HAP-1 (cell line): ENCODE measurements around the gene ARVCF.
A peak's percentile ranks its signal among the peaks of the same experiment; 100 is the strongest.

Experiments used
- DNase-seq, 2 experiments: peaks; one replicate each; pipeline ENCODE4 v3.0.0-alpha.2; 2016 to 2020; ENCODE audit warnings: low spot score in 2 of 2
- H3K27me3 ChIP-seq: fragments of 250-450 bp; sonication (Bioruptor Pico); 2 replicates; pipeline ENCODE4 v1.5.1; 2020; ENCODE audit warnings: low read depth, mild to moderate bottlenecking, moderate library complexity
- H3K36me3 ChIP-seq: fragments of 250-450 bp; sonication (Bioruptor Pico); replicated peaks from 2 replicates; pipeline ENCODE4 v1.5.1; 2020; ENCODE audit warnings: mild to moderate bottlenecking
- H3K4me1 ChIP-seq: fragments of 250-450 bp; sonication (Bioruptor Pico); 2 replicates; pipeline ENCODE4 v1.5.1; 2020; ENCODE audit warnings: mild to moderate bottlenecking
- H3K4me3 ChIP-seq: fragments of 250-450 bp; sonication (Bioruptor Pico); 2 replicates; pipeline ENCODE4 v1.5.1; 2020; ENCODE audit warnings: mild to moderate bottlenecking, moderate library complexity
- H3K9me3 ChIP-seq: fragments of 250-450 bp; sonication (Bioruptor Pico); 2 replicates; pipeline ENCODE4 v1.5.1; 2020; ENCODE audit warnings: mild to moderate bottlenecking, moderate library complexity
- in situ Hi-C: fragments of 300-500 bp; cut with MboI; formaldehyde crosslinking; loops from 3 replicates; pipeline ENCODE4 v1.14.3; 2020; ENCODE audit warnings: low sequenced_read_pairs, inconsistent platforms, mixed read lengths

Gene ARVCF

GRCh38 chr22:20021196-20022181 lies 4.9 kb upstream of the ARVCF start:
- Histone ChIP-seq H3K36me3 (no peaks in the 10 kb centered on the region), H3K27me3 (no peaks in the 10 kb centered on the region), H3K9me3 (no peaks in the 10 kb centered on the region; the same call in 1 of the 2 replicates), H3K4me1 (peaks cover 11% of the 10 kb centered on the region), H3K4me3 (peak overlapping the region; percentile 91)
- in situ Hi-C loops: no loop called here
- peak in 1 of 2 experiments; percentile 42 for DNase-seq

GRCh38 chr22:20020533-20021195 lies 4.0 kb upstream of the ARVCF start, which contains the start of gene TANGO2:
Gene TANGO2, plus strand, starts transcription at chr22:20021110. Its CDS starts 15,689 bp downstream, at chr22:20036799.
- H3K9me3 ChIP-seq: no peaks in the 10 kb centered on the region; the same call in 1 of the 2 replicates
- H3K4me1 ChIP-seq: peaks cover 11% of the 10 kb centered on the region
- no peaks in the 10 kb centered on the region for H3K27me3 ChIP-seq
- in situ Hi-C loops: no loop called here
- H3K4me3 ChIP-seq: peak within 1 kb of the TSS; percentile 91
- no peaks in the 10 kb centered on the region for H3K36me3 ChIP-seq
- peak; percentile 80 to 93 for DNase-seq

DNA sequence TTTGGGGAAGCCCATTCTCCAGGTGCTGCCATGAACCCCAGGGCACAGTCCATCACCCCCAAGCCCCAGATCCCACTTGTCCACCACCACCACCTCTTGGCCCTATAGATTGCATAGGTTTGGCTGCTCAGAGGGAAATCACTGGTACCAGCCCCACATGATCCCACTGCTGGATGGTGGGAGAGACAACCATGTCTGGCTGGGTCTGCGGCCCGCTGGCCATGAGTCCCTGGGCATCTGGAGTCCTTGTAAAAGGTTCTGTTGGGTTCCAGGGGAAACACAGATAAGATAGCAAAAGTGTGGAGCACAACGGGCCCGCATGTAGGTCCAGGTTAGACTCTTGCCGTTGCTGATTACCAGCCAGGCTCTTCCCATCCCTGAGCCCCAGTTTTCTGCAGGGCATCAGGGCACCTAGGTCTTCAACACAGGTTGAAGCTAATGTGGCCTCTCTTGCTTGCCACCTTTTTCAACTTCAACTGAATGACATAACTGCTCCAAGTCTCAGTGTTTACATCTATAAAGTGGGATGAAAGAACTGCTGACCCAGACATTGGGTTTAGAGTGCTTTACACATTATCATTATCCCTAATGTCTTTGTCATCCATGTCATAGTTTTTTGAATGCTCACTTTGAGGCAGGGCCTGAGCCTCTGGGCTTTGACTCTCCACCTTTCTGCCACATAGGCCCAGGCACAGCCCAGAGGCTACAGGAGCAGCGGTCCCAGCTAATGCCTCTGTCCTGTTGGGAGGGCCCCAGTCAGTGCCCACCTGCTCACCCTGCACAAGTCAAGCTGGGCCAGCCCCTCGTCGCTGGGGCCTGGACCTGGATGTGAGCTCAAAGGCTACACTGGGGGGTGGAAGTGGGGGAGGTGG lies 3.3 kb upstream of the ARVCF start:
- no peaks in the 10 kb centered on the region; the same call in 1 of the 2 replicates for H3K9me3 ChIP-seq
- H3K36me3 ChIP-seq: no peaks in the 10 kb centered on the region
- H3K4me3 ChIP-seq: peak overlapping the region; percentile 34
- no peaks in the 10 kb centered on the region for H3K27me3 ChIP-seq
- no peak for DNase-seq
- in situ Hi-C loops: loop anchor here (10.0 kb wide), 1 partner anchor 55 kb away; no protein-coding TSS in a partner anchor
- H3K4me1 ChIP-seq: peaks cover 11% of the 10 kb centered on the region

DNA sequence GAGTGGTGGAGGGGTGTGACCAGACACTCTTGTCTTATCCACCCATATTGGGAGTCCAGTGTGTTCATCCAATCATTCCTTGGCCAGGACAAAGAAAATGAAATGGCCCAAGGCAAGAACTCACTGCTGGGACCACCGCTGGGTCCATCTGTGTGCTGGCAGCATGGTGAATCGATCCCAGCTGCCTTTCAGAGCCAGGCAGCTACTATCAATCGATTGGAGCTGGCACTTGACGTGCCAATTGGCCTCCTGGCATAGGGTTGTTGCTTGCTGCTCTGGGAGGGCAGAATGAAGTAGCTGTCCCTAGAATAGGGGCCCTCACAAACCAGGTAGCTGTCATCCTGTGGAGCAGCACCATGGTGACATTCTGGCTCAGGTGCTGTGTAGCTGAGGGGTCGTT lies 1.4 kb upstream of the ARVCF start:
- no peaks in the 10 kb centered on the region for H3K36me3 ChIP-seq
- no peaks in the 10 kb centered on the region; the same call in 1 of the 2 replicates for H3K9me3 ChIP-seq
- no peak for DNase-seq
- peaks cover 11% of the 10 kb centered on the region for H3K4me1 ChIP-seq
- H3K27me3 ChIP-seq: no peaks in the 10 kb centered on the region
- H3K4me3 ChIP-seq: no peak overlapping the region
- in situ Hi-C loops: loop anchor here (10.0 kb wide), 1 partner anchor 57 kb away; no protein-coding TSS in a partner anchor

- in situ Hi-C loops: loop anchor here (10.0 kb wide), 1 partner anchor 57 kb away; no protein-coding TSS in a partner anchor
- no peaks in the 10 kb centered on the region; the same call in 1 of the 2 replicates for H3K9me3 ChIP-seq
- no peaks in the 10 kb centered on the region for H3K36me3 ChIP-seq
- H3K4me1 ChIP-seq: peaks cover 11% of the 10 kb centered on the region
- no peaks in the 10 kb centered on the region for H3K27me3 ChIP-seq
- no peak for DNase-seq
- H3K4me3 ChIP-seq: peak overlapping the region; percentile 67
Measured at GRCh38 chr22:20017622-20017958, 967 bp upstream of the ARVCF start.

GRCh38 chr22:20015971-20016733 lies 471 bp downstream of the ARVCF start:
- peak; percentile 31 to 71 for DNase-seq
- Histone ChIP-seq H3K36me3 (no peaks in the 10 kb centered on the region), H3K4me3 (peak overlapping the region; percentile 67), H3K27me3 (no peaks in the 10 kb centered on the region), H3K9me3 (no peaks in the 10 kb centered on the region; the same call in 1 of the 2 replicates), H3K4me1 (peaks cover 7% of the 10 kb centered on the region)
- in situ Hi-C loops: loop anchor here (10.0 kb wide), 1 partner anchor 59 kb away; no protein-coding TSS in a partner anchor

DNA sequence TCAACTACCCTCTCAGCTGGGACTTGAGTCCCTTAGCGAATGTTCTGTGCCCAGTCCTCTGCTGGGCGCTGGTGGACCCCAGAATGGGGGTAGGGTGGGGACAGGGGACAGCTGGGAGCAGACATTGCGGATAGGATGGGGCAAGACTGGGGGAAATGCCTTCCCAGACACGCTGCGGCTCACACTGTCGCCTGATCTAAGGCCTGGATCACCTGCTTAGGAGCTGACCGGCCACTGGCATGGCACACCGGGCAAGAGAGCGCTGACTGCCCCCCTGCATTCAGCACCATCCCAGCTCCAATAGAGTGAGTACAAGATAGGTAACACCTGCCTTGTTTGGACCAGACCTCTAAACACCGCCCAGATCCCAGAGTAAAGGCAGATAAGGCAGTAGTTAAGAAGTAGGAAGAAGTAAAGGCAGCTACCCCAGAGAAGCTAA lies 1.4 kb downstream of the ARVCF start:
- Histone ChIP-seq H3K9me3 (no peaks in the 10 kb centered on the region; the same call in 1 of the 2 replicates), H3K36me3 (no peaks in the 10 kb centered on the region), H3K27me3 (no peaks in the 10 kb centered on the region), H3K4me3 (peak overlapping the region; percentile 67), H3K4me1 (peaks cover 3% of the 10 kb centered on the region)
- in situ Hi-C loops: loop anchor here (10.0 kb wide), 1 partner anchor 60 kb away; no protein-coding TSS in a partner anchor
- no peak for DNase-seq

DNA sequence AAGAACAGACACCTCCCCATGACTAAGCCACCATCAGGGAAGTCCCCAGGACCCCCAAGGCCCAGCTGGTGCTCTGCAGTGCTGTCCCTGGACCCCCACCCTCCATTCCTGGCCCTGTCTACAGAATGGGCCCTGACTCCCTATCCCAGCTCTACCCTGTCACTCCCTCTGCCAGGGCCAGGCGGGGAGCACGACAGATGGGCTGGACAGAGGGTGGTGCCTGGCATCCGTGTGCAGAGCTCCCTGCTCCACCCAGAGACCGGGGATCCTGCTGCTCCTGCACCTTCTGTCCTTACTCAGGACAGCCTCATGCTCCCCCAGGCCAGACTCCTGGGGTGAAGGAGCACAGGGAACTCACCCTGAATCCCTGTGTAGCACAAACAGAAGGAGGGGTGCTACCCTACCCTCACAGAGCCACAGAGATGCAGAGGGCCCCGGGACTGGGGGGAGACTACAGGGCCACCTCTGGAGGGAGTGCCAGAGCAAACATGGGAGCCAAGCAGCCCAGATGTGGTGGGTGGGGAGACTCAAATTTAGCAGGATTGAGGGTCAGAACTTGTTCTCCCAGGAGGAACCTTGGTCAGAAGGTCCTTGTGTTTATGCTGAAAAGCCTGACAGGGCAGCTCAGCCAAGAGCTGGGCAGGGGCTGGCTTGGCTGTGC lies 2.0 kb downstream of the ARVCF start:
- no peak overlapping the region for H3K4me3 ChIP-seq
- in situ Hi-C loops: loop anchor here (10.0 kb wide), 1 partner anchor 60 kb away; no protein-coding TSS in a partner anchor
- H3K9me3 ChIP-seq: no peaks in the 10 kb centered on the region; the same call in 1 of the 2 replicates
- DNase-seq: no peak
- no peaks in the 10 kb centered on the region for H3K36me3 ChIP-seq
- H3K4me1 ChIP-seq: peaks cover 3% of the 10 kb centered on the region
- no peaks in the 10 kb centered on the region for H3K27me3 ChIP-seq

DNA sequence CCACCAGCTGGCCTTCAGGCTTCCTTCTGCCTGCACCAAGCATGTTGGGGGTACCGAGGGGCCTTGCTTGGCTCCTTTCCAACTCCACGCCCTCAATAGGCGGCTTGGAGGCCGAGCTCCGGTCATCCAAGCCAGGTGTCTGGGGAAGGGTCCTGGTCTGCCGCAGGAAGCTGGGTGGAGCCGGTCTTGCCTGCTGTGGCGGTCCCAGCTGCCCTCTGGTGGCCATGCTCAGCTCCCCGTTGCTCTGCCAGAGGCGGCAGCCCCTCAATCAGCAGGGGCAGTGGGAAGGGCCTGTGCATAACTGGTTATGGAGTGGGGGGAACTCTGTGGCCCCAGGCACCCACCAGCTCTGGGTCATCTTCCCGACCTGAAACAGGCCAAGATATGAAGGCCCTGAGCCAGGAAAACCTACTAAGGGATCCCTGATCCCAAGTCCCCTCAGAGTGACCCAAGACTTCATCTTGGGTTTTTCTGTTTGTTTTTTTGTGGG lies 3.2 kb downstream of the ARVCF start:
- H3K4me3 ChIP-seq: no peak overlapping the region
- in situ Hi-C loops: loop anchor here (10.0 kb wide), 1 partner anchor 61 kb away; no protein-coding TSS in a partner anchor
- no peaks in the 10 kb centered on the region for H3K36me3 ChIP-seq
- H3K4me1 ChIP-seq: peaks cover 3% of the 10 kb centered on the region
- no peaks in the 10 kb centered on the region; the same call in 1 of the 2 replicates for H3K9me3 ChIP-seq
- H3K27me3 ChIP-seq: no peaks in the 10 kb centered on the region
- DNase-seq: peak; percentile 32 to 75

GRCh38 chr22:20012741-20013331 lies 3.8 kb downstream of the ARVCF start:
- Histone ChIP-seq H3K27me3 (no peaks in the 10 kb centered on the region), H3K4me1 (peaks cover 3% of the 10 kb centered on the region), H3K9me3 (no peaks in the 10 kb centered on the region; the same call in 1 of the 2 replicates), H3K36me3 (no peaks in the 10 kb centered on the region), H3K4me3 (no peak overlapping the region)
- DNase-seq: no peak
- in situ Hi-C loops: loop anchor here (10.0 kb wide), 1 partner anchor 62 kb away; no protein-coding TSS in a partner anchor

DNA sequence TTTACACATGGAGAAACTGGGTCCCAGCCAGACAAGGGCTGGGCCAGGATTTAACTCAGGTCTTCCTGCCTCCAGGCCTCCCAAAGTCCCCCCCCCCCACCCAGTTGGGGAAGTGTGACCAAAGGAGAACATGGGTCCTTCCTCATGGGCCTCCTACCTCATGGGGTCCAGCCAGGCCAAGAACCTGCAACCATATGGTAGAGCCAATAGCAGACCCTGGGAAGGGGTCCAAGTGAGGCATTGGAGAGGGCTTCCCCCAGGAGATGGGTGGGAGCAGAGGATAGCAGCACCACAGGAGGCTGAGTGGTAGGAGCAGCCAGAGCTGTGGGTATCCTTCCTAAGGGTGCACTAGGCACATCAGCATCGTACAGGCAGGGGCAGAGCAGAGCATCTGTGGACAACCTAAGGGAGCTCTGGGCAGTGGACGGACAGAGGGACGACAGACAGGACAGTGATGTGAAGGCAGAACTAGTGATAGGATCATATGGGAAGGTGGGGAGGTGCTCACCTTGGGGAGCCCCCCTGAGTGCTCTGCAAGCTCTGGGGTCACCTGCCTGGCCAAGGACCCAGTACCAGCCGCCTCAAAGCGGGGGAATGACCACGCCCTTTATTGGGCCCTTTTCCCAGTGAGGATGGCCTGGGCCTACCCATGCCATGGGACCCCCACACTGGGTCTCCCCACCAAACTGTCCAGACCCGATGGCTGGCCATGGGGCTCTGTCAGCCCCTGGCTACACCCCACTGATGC lies 4.5 kb downstream of the ARVCF start:
- H3K36me3 ChIP-seq: no peaks in the 10 kb centered on the region
- no peaks in the 10 kb centered on the region; the same call in 1 of the 2 replicates for H3K9me3 ChIP-seq
- no peak for DNase-seq
- no peaks in the 10 kb centered on the region for H3K27me3 ChIP-seq
- H3K4me1 ChIP-seq: no peaks in the 10 kb centered on the region
- H3K4me3 ChIP-seq: no peak overlapping the region
- in situ Hi-C loops: loop anchor here (10.0 kb wide), 1 partner anchor 63 kb away; no protein-coding TSS in a partner anchor
